Natural killer cell (primary cell): ENCODE results near the gene WDR88. TPM values are rescaled to one million over a fixed set of nuclear protein-coding genes. Genes with fewer than 3 reads are reported as not detected.

Experiments used
- ATAC-seq, 3 donors: fragments of 150-1000 bp in 2 of 3; fragments of 200-7000 bp in 1 of 3; cut with Tn5 transposase; 1 replicate in 1 of 3; 2 replicates in 2 of 3; pipeline ENCODE4 v1.10.0; 2021; ENCODE audit warnings: mild to moderate bottlenecking in 2 of 3, moderate library complexity in 2 of 3
- DNase-seq, 2 donors: peaks; one replicate each; pipeline versions ENCODE4 v3.0.0 to v3.0.0-alpha.2; 2013 to 2021; ENCODE audit warnings: mixed read lengths in 1 of 2
- H3K27ac ChIP-seq: one replicate; pipeline ENCODE4 v1.5.1; 2013; ENCODE audit warnings: mild to moderate bottlenecking, low read length
- H3K27me3 ChIP-seq: one replicate; pipeline ENCODE4 v1.6.1; 2013; ENCODE audit warnings: low read length; ENCODE audit not compliant: control insufficient read depth, insufficient read depth
- H3K36me3 ChIP-seq: one replicate; pipeline ENCODE4 v1.6.1; 2013; ENCODE audit warnings: low read length; ENCODE audit not compliant: control insufficient read depth, insufficient read depth
- H3K4me1 ChIP-seq: one replicate; pipeline ENCODE4 v1.6.1; 2013; ENCODE audit warnings: low read length; ENCODE audit not compliant: control insufficient read depth, insufficient read depth
- H3K4me3 ChIP-seq: one replicate; pipeline ENCODE4 v1.5.1; 2013; ENCODE audit warnings: low read length
- H3K9me3 ChIP-seq: one replicate; pipeline ENCODE4 v1.6.1; 2013; ENCODE audit warnings: low read length; ENCODE audit not compliant: control insufficient read depth, insufficient read depth
- H3K27ac Mint-ChIP-seq, 2 donors: one replicate each; pipeline ENCODE4 v1.8.0; 2022; ENCODE audit warnings: mild to moderate bottlenecking in 2 of 2, mixed read lengths in 2 of 2, moderate library complexity in 1 of 2
- H3K27me3 Mint-ChIP-seq, 2 donors: one replicate each; pipeline ENCODE4 v1.8.0; 2022; ENCODE audit warnings: low read depth in 2 of 2, mixed read lengths in 2 of 2
- H3K36me3 Mint-ChIP-seq: one replicate; pipeline ENCODE4 v1.8.0; 2022; ENCODE audit warnings: mixed read lengths
- H3K4me1 Mint-ChIP-seq, 2 donors: one replicate each; pipeline ENCODE4 v1.8.0; 2022; ENCODE audit warnings: mixed read lengths in 2 of 2
- H3K4me3 Mint-ChIP-seq: one replicate; pipeline ENCODE4 v1.8.0; 2022; ENCODE audit warnings: mild to moderate bottlenecking, moderate library complexity, mixed read lengths
- H3K9me3 Mint-ChIP-seq, 2 donors: one replicate each; pipeline ENCODE4 v1.8.0; 2022; ENCODE audit warnings: mixed read lengths in 2 of 2
- CTCF ChIP-seq: fragments of 200-600 bp; IDR thresholded peaks from one replicate; pipeline ENCODE4 v1.8.0; 2022; ENCODE audit warnings: antibody characterized with exemption
- WGBS: methylation state at CpG from one replicate; pipeline ENCODE4 v1.1.7; 2013; ENCODE audit warnings: missing lambda C conversion rate; ENCODE audit not compliant: insufficient coverage; 5-methylcytosine and 5-hydroxymethylcytosine counted together
- intact Hi-C: fragments of 100-400 bp; cut with micrococcal nuclease; formaldehyde crosslinking; loops from one replicate; pipeline ENCODE4 v1.14.2; 2022
- total RNA-seq, 4 donors: library from RNA; stranded (reverse); fragments of 120-200 nt in 1 of 4; gene quantifications; one replicate each; pipeline versions ENCODE4 v1.2.3 to v1.2.4, GENCODE V29; 2013 to 2022

Gene WDR88
- total RNA-seq, 3 donors from 2014 or later (not counting 1 experiment from before 2014, with no cell fraction given): not detected

DNA sequence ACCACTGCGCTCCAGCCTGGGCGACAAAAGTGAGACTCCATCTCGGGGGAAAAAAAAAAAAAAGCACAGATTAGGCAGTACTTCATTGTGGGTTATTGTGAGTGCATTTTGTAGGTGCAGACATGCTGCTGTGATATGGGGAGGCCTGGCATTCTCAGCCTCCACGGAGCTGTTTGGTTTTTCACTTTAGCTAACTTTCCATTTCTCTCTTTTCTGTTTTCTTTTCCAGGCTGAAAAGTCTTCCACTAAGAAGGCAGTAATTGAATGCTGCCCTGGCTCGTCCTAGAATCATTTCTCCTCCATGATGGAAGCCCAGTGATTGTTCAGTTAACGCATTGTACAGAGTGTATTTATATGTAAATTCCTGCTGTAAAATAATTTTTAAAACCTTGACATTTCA is 2.0 kb upstream of the WDR88 start:
- no peak for DNase-seq
- no peaks in the 10 kb centered on the region for H3K9me3 ChIP-seq
- Mint-ChIP-seq H3K9me3 (no peaks in the 10 kb centered on the region), H3K27me3 (peaks cover 0 to under 1% of the 10 kb centered on the region in 2 donors), H3K27ac (no peak overlapping the region), H3K36me3 (peaks cover 11% of the 10 kb centered on the region), H3K4me3 (no peak overlapping the region), H3K4me1 (peaks cover 0 to 13% of the 10 kb centered on the region in 2 donors)
- intact Hi-C loops: loop anchor here (5.0 to 10.0 kb wide), 2 partner anchors 52 to 155 kb away; partner anchors contain the start of genes CEP89 and FAAP24
- H3K36me3 ChIP-seq: peaks cover 30% of the 10 kb centered on the region
- H3K4me1 ChIP-seq: peaks cover 4% of the 10 kb centered on the region
- no peak for TF ChIP-seq CTCF
- no peaks in the 10 kb centered on the region for H3K27me3 ChIP-seq
- H3K4me3 ChIP-seq: no peak overlapping the region
- H3K27ac ChIP-seq: no peak overlapping the region
- 97% methylated on average over 5 of the region's 6 CpGs for WGBS
- no peak for ATAC-seq

DNA sequence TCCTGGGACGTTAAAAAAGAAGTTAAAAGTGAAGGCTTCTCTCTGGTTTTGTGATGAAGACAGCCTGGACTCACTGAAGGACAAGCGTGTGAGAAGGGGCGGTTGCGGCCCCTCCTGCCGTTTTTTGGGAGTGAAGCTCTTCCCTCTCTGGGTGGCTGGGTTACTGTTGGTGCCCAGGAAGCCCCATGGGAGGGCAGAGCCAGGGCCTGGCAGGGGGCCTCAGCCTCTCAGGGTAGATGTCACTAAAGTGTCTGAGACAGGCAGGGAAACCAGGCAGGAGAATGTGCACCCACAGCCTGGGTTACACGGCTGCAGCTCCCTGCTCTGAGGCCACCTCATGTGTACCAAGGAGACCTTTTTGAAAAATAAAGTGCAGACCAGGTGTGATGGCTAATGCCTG is 1.5 kb upstream of the WDR88 start:
- H3K4me1 ChIP-seq: peaks cover 4% of the 10 kb centered on the region
- H3K27me3 ChIP-seq: no peaks in the 10 kb centered on the region
- TF ChIP-seq CTCF: no peak
- H3K9me3 ChIP-seq: no peaks in the 10 kb centered on the region
- ATAC-seq (no peak), DNase-seq (no peak)
- Mint-ChIP-seq H3K4me1 (peaks cover 0 to 18% of the 10 kb centered on the region in 2 donors), H3K4me3 (no peak overlapping the region), H3K27me3 (peaks cover 0 to 5% of the 10 kb centered on the region in 2 donors), H3K9me3 (no peaks in the 10 kb centered on the region), H3K36me3 (peaks cover 11% of the 10 kb centered on the region), H3K27ac (no peak overlapping the region)
- no peak overlapping the region for H3K4me3 ChIP-seq
- intact Hi-C loops: no loop called here
- no peak overlapping the region for H3K27ac ChIP-seq
- WGBS: 96% methylated on average over 6 of the region's 6 CpGs
- H3K36me3 ChIP-seq: peaks cover 29% of the 10 kb centered on the region

GRCh38 chr19:33132425-33132824 is 511 bp downstream of the WDR88 start:
- peaks cover 0 to 12% of the 10 kb centered on the region in 2 donors for H3K4me1 Mint-ChIP-seq
- peaks cover 0 to 5% of the 10 kb centered on the region in 2 donors for H3K27me3 Mint-ChIP-seq
- no peaks in the 10 kb centered on the region for H3K9me3 Mint-ChIP-seq
- Histone ChIP-seq H3K27me3 (no peaks in the 10 kb centered on the region), H3K4me3 (no peak overlapping the region), H3K9me3 (no peaks in the 10 kb centered on the region), H3K27ac (no peak overlapping the region), H3K4me1 (no peaks in the 10 kb centered on the region), H3K36me3 (peaks cover 23% of the 10 kb centered on the region)
- DNase-seq (no peak), ATAC-seq (no peak)
- H3K4me3 Mint-ChIP-seq: no peak overlapping the region
- no peak for TF ChIP-seq CTCF
- WGBS: 94% methylated on average over 15 of the region's 15 CpGs
- H3K27ac Mint-ChIP-seq: no peak overlapping the region
- intact Hi-C loops: no loop called here
- H3K36me3 Mint-ChIP-seq: peaks cover 11% of the 10 kb centered on the region

GRCh38 chr19:33133438-33134031 is 1.6 kb downstream of the WDR88 start:
- DNase-seq (no peak), ATAC-seq (no peak)
- H3K27ac Mint-ChIP-seq: no peak overlapping the region
- intact Hi-C loops: no loop called here
- Histone ChIP-seq H3K36me3 (peaks cover 14% of the 10 kb centered on the region), H3K4me3 (no peak overlapping the region), H3K9me3 (no peaks in the 10 kb centered on the region), H3K27ac (no peak overlapping the region), H3K27me3 (no peaks in the 10 kb centered on the region), H3K4me1 (no peaks in the 10 kb centered on the region)
- 77% methylated on average over 13 of the region's 13 CpGs for WGBS
- peaks cover 11% of the 10 kb centered on the region for H3K36me3 Mint-ChIP-seq
- no peak overlapping the region for H3K4me3 Mint-ChIP-seq
- peaks cover 0 to 5% of the 10 kb centered on the region in 2 donors for H3K27me3 Mint-ChIP-seq
- peaks cover 0 to 10% of the 10 kb centered on the region in 2 donors for H3K4me1 Mint-ChIP-seq
- H3K9me3 Mint-ChIP-seq: no peaks in the 10 kb centered on the region
- no peak for TF ChIP-seq CTCF
